Jurkat, Clone E6-1 (cell line): ENCODE data around the gene GPR157.
A peak's percentile ranks its signal among the peaks of the same experiment; 100 is the strongest.
"Not testable (repeated sequence)": the region's sequence is repeated elsewhere in the genome, so short reads cannot be mapped to it uniquely, and the experiment has no call there.

Experiments
- DNase-seq: peaks from one replicate; pipeline ENCODE4 v3.0.0-alpha.2; 2011; ENCODE audit warnings: low read depth, low spot score
- H3K4me3 ChIP-seq: 2 replicates; pipeline ENCODE4 v1.5.1; 2011; ENCODE audit warnings: mild to moderate bottlenecking, low read length, control low read depth, moderate library complexity

GPR157 gene

GRCh38 chr1:9149837-9150581, 21.1 kb upstream of the GPR157 start:
- H3K4me3 ChIP-seq, result no peak overlapping the region
- no peak for DNase-seq

- H3K4me3 ChIP-seq, result no peak overlapping the region
- no peak for DNase-seq
Observed at GRCh38 chr1:9149151-9149550, 20.2 kb upstream of the GPR157 start.

- no peak for DNase-seq
Observed at GRCh38 chr1:9146156-9146555, 17.3 kb upstream of the GPR157 start.

GRCh38 chr1:9145714-9146113, 16.8 kb upstream of the GPR157 start:
- no peak for DNase-seq
- H3K4me3 ChIP-seq, result no peak overlapping the region

More at GRCh38 chr1:9146156-9146555, 17.3 kb upstream of the GPR157 start:
- H3K4me3 ChIP-seq, result no peak overlapping the region

GRCh38 chr1:9145021-9145668, 16.2 kb upstream of the GPR157 start:
- H3K4me3 ChIP-seq, result no peak overlapping the region
- no peak for DNase-seq

DNA sequence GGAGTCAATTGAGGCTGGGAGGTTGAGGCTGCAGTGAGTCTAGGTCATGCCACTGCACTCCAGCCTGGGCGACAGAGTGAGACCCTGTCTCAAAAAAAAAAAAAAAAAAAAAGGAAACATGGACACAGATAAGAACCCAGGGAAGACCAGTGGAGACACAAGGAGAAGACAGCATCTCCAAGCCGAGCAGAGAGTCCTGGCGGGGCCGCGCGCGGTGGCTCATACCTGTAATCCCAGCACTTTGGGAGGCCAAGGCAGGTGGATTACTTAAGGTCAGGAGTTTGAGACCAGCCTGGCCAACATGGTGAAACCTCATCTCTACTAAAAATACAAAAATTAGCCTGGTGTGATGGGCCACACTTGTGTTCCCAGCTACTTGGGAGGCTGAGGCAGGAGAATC, 15.6 kb upstream of the GPR157 start:
- not testable (repeated sequence) for DNase-seq, H3K4me3 ChIP-seq

DNA sequence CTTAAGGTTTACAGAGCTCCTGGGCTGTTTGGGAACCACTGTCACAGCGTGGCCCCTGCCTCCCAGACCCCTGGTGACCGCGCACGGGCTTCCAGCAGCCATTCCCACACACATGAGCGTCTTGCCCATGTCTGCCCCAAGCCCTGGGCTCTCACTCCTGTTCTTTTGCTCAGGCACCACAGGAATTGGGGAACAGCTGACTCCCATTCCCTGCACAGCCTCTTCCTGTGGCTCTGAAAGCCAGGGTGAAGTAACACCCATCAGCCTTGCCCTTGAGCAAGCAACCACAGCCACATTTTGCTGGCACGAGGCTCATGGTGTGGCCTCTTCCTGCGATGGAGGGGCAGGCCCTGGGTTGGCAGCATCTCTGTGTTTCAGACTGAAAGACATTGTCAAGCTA, 14.3 kb upstream of the GPR157 start:
- DNase-seq, result no peak
- no peak overlapping the region for H3K4me3 ChIP-seq

DNA sequence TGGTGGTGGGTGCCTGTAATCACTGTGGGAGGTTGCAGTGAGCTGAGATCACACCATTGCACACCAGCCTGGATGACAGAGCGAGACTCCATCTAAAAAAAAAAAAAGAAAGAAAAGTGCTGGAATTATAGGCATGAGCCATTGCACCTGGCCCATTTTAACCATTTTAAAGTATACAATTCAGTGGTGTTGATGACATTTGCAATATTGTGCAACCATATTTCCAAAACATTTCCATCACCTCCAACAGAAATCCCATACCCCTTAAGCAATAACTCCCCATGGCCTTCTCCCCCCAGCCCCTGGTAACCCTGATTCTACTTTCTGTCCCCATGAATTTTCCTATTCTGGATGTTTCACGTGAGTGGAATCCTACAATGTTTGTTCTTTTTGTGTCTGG, 11.0 kb upstream of the GPR157 start:
- no peak for DNase-seq
- no peak overlapping the region for H3K4me3 ChIP-seq

GRCh38 chr1:9136932-9137331, 8.0 kb upstream of the GPR157 start:
- no peak overlapping the region for H3K4me3 ChIP-seq
- no peak for DNase-seq

GRCh38 chr1:9135073-9135836, 6.4 kb upstream of the GPR157 start:
- no peak for DNase-seq

DNA sequence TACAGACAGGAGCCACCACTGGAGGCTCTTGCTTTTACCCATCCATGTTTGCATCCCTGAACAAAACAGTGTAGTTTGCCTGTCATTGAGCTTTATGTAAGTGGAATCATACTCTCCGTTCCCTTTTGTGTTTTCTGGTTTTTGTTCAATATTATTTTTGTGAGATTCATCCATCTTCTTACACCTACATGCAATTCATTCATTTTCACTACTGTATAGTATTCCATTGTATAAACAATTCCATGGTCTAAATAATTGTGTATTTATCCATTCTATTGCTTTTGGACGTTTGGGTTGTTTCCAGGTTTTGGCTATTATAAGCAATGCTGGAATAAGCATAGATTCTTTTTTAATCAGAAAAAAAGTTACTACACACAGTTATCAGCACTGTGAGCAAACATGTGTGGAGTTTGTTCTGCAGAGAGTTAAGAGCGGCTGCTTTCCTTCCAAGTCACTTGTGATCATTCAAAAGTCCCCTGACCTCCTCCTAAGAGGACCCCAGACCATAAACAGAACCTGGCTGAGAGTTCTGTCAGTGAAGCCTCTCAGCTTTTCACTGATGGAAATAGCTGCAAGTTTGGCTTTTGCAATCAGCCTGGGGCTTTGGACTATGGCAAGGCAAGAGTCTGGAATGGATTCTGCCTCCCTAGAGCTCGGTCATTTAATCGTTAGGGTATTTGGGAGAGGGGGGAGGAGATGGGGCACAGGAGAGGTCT, 5.1 kb upstream of the GPR157 start:
- no peak overlapping the region for H3K4me3 ChIP-seq
- DNase-seq, result no peak

More at GRCh38 chr1:9135073-9135836, 6.4 kb upstream of the GPR157 start:
- H3K4me3 ChIP-seq, result no peak overlapping the region

DNA sequence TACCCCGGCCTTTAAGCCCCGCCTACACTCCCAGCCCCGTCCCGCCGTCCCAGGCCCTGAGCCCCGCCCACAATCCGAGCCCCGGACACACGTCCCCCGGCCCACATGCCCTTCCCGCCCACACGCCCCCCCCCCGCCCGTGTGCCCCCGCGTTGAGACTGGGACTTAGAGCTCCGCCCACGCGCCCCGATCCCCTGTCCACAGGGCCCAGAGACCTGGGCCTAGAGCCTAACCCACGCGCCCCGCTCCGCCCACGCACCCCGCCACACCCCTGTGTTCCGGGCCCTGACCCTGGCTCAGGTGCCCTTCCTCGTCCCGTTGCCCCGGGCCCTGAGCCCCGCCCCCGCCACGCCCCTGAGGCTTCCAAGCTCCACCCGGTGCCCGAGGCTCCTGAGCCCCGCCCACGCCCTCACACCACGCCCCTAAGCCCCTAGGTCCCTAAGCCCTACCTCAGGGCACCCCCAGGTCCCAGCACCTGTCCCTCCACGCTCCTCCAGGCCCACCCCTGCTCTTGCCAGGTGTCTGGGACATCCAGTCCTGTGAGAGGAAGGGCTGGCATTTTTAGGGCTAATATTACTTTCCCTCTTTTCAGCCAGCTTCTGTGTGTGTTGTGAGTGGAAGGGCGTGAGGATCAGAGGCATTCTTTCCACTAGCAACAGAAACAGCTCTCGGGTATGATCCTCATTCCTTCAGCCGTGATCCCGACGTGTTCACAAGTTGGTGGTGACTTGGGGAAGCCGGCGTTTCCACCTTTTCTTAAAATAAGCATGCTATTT, 552 bp upstream of the GPR157 start:
- peak overlapping the region; percentile 47 for H3K4me3 ChIP-seq
- DNase-seq, result peak; percentile 77

DNA sequence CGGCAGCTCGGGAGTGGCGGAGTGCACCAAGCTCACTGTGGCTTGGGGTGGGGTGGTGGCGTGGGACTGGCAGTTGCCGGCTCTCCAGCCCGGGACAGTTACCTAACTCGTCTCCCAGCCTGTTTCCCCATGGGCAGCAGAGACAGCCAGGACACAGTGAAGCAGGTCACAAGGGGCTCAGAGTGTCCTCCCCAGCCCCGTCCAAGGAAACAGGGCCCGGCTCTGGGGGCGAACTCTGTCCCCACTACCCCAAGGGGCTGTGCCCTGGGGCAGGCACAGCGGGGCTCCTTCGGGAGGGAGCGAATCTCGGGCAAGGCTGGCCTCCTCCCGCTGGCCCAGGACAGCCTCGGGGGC, 759 bp downstream of the GPR157 start:
- no peak for DNase-seq
- peak overlapping the region; percentile 74 for H3K4me3 ChIP-seq

- H3K4me3 ChIP-seq, result peak overlapping the region; percentile 74
- DNase-seq, result no peak
Observed at GRCh38 chr1:9127395-9128165, 1.3 kb downstream of the GPR157 start.

- no peak overlapping the region for H3K4me3 ChIP-seq
- no peak for DNase-seq
Observed at GRCh38 chr1:9126511-9126910, 2.4 kb downstream of the GPR157 start.

GRCh38 chr1:9125847-9126246, 3.1 kb downstream of the GPR157 start:
- not testable (repeated sequence) for DNase-seq
- H3K4me3 ChIP-seq, result peak overlapping the region; percentile 20

DNA sequence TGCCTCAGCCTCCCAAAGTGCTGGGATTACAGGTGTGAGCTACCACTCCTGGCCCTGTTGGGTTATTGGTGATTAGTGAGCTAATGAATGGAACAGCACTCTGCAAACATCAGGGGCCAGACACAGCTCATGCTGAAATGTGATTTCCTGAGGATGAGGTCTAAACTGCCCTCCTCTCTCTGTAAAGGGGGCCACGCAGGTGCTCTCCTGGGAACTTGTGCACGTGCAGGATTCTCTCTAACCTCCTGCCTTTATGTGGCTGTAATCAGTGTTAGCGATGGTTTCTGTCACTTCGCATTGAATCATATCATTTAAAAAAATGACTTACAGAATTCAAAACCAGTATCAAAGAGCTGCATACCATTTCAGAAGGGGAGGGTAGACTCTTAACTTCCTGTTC, 3.6 kb downstream of the GPR157 start:
- peak overlapping the region; percentile 20 for H3K4me3 ChIP-seq
- peak; percentile 89 for DNase-seq

- not testable (repeated sequence) for DNase-seq, H3K4me3 ChIP-seq
Observed at GRCh38 chr1:9124389-9124788, 4.5 kb downstream of the GPR157 start.
